Nephron progenitor cell (in vitro differentiated cells): Measurements from ENCODE around the gene HIRIP3.
A peak's percentile ranks its signal among the peaks of the same experiment; 100 is the strongest.
"Not testable (repeated sequence)": the region's sequence is repeated elsewhere in the genome, so short reads cannot be mapped to it uniquely, and the experiment has no call there.

Experiments used
- DNase-seq: peaks from one replicate; pipeline ENCODE4 v3.0.0; 2021
- H3K27ac Mint-ChIP-seq: 2 replicates; pipeline ENCODE4 v1.8.0; 2021; ENCODE audit warnings: mild to moderate bottlenecking, moderate library complexity, mixed read lengths
- H3K27me3 Mint-ChIP-seq: 2 replicates; pipeline ENCODE4 v1.8.0; 2021; ENCODE audit warnings: mild to moderate bottlenecking, low read depth, mixed read lengths; ENCODE audit not compliant: poor library complexity
- H3K36me3 Mint-ChIP-seq: 2 replicates; pipeline ENCODE4 v1.8.0; 2021; ENCODE audit warnings: low read depth, mixed read lengths
- H3K4me1 Mint-ChIP-seq: 2 replicates; pipeline ENCODE4 v1.8.0; 2021; ENCODE audit warnings: mixed read lengths
- H3K4me3 Mint-ChIP-seq: 2 replicates; pipeline ENCODE4 v1.8.0; 2021; ENCODE audit warnings: mild to moderate bottlenecking, moderate library complexity, mixed read lengths
- H3K9me3 Mint-ChIP-seq: 2 replicates; pipeline ENCODE4 v1.8.0; 2021; ENCODE audit warnings: mild to moderate bottlenecking, moderate library complexity, mixed read lengths
- CTCF ChIP-seq: fragments of 200-600 bp; sonication (generic); IDR thresholded peaks from 2 replicates; pipeline ENCODE4 v1.5.0; 2021; ENCODE audit warnings: antibody characterized with exemption

Gene HIRIP3

GRCh38 chr16:29995324-29995910 lies at the start of gene HIRIP3:
Gene HIRIP3 (minus strand): TSS chr16:29995617. CDS start chr16:29995605, 12 bp downstream.
- no peak for TF ChIP-seq CTCF
- Mint-ChIP-seq H3K9me3 (no peaks in the 10 kb centered on the region), H3K27ac (peak within 1 kb of the TSS; percentile 95), H3K36me3 (peaks cover 29% of the 10 kb centered on the region), H3K4me1 (peaks cover 49% of the 10 kb centered on the region), H3K27me3 (peaks cover 3% of the 10 kb centered on the region), H3K4me3 (peak within 1 kb of the TSS; percentile 98)
- DNase-seq = peak; percentile 85

- Mint-ChIP-seq H3K27me3 (peaks cover 45% of the 10 kb centered on the region), H3K4me3 (no peak overlapping the region), H3K9me3 (no peaks in the 10 kb centered on the region), H3K27ac (no peak overlapping the region), H3K36me3 (no peaks in the 10 kb centered on the region), H3K4me1 (peaks cover 5% of the 10 kb centered on the region)
- DNase-seq = no peak
- peak; percentile 41 for TF ChIP-seq CTCF
Observed at GRCh38 chr16:30041841-30042240, 46.4 kb upstream of the HIRIP3 start.

- not testable (repeated sequence) for H3K4me1 Mint-ChIP-seq, H3K9me3 Mint-ChIP-seq, H3K27ac Mint-ChIP-seq
Observed at GRCh38 chr16:30040690-30041089, 45.3 kb upstream of the HIRIP3 start.

GRCh38 chr16:30040221-30040620 lies 44.8 kb upstream of the HIRIP3 start:
- Mint-ChIP-seq H3K4me1 (peaks cover 5% of the 10 kb centered on the region), H3K4me3 (no peak overlapping the region), H3K27me3 (peaks cover 59% of the 10 kb centered on the region), H3K36me3 (no peaks in the 10 kb centered on the region), H3K9me3 (peaks cover 3% of the 10 kb centered on the region), H3K27ac (no peak overlapping the region)
- DNase-seq = no peak
- TF ChIP-seq CTCF = no peak

More at GRCh38 chr16:30040690-30041089, 45.3 kb upstream of the HIRIP3 start:
- not testable (repeated sequence) for H3K36me3 Mint-ChIP-seq, DNase-seq, H3K4me3 Mint-ChIP-seq
- H3K27me3 Mint-ChIP-seq = peaks cover 56% of the 10 kb centered on the region

GRCh38 chr16:30033270-30033669 lies 37.9 kb upstream of the HIRIP3 start:
- Mint-ChIP-seq H3K9me3 (peaks cover 3% of the 10 kb centered on the region), H3K4me3 (no peak overlapping the region), H3K27me3 (peaks cover 91% of the 10 kb centered on the region), H3K4me1 (peaks cover 28% of the 10 kb centered on the region), H3K36me3 (no peaks in the 10 kb centered on the region), H3K27ac (no peak overlapping the region)
- no peak for DNase-seq
- TF ChIP-seq CTCF = no peak

GRCh38 chr16:30032083-30032819 lies 36.8 kb upstream of the HIRIP3 start:
- peak; percentile 78 for DNase-seq
- peaks cover 3% of the 10 kb centered on the region for H3K9me3 Mint-ChIP-seq
- TF ChIP-seq CTCF = peak; percentile 78
- peaks cover 87% of the 10 kb centered on the region for H3K27me3 Mint-ChIP-seq
- H3K36me3 Mint-ChIP-seq = no peaks in the 10 kb centered on the region
- no peak overlapping the region for H3K27ac Mint-ChIP-seq
- peaks cover 38% of the 10 kb centered on the region for H3K4me1 Mint-ChIP-seq
- H3K4me3 Mint-ChIP-seq = peak overlapping the region; percentile 80
